Measurements from ENCODE around the gene COPG2. TPM values are rescaled to one million over a fixed set of nuclear protein-coding genes. Genes with fewer than 3 reads are reported as not detected.

Gene COPG2
- total and polyA plus RNA-seq, 2 donors (not counting 1 experiment from before 2014, with no cell fraction given): 6.1 to 13.4 TPM

GRCh38 chr7:130490888-130491804, 177.4 kb downstream of the COPG2 start:
- Mint-ChIP-seq H3K4me1 (peaks cover 29% of the 10 kb centered on the region), H3K27me3 (peaks cover 29% of the 10 kb centered on the region), H3K27ac (no peak overlapping the region), H3K4me3 (peak overlapping the region; percentile 80), H3K9me3 (ENCODE audit: insufficient read depth) (no peaks in the 10 kb centered on the region)
- Histone ChIP-seq H3K4me2 (replicated peaks; ENCODE audit: low read depth, low read length, poor library complexity, severe bottlenecking) (peak overlapping the region; percentile 68), H3K27ac (ENCODE audit: low read length in 2 of 2) (no peak overlapping the region), H3K79me2 (ENCODE audit: control insufficient read depth, insufficient read depth, low read length) (no peaks in the 10 kb centered on the region), H4K20me1 (ENCODE audit: control insufficient read depth, insufficient read depth, low read length, poor library complexity, severe bottlenecking) (no peaks in the 10 kb centered on the region), H3K9me3 (ENCODE audit: control extremely low read depth in 1 of 3, control insufficient read depth in 2 of 3, insufficient read depth in 1 of 3, low read length in 2 of 3) (peaks cover 0 to 18% (median 0%) of the 10 kb centered on the region in 3 donors), H3K27me3 (replicated peaks in 1 of 4; ENCODE audit: control extremely low read depth in 1 of 4, control insufficient read depth in 3 of 4, insufficient read depth in 4 of 4, low read length in 3 of 4) (peaks cover 0 to 37% (median 11%) of the 10 kb centered on the region in 4 experiments), H3K4me1 (ENCODE audit: control insufficient read depth in 2 of 2, insufficient read depth in 2 of 2, low read length in 2 of 2) (peaks cover 33 to 36% of the 10 kb centered on the region in 2 donors), H3K9ac (ENCODE audit: low read length) (peak overlapping the region; percentile 15), H2AFZ (ENCODE audit: insufficient read depth, low read depth, low read length, poor library complexity, severe bottlenecking) (no peak overlapping the region), H3K4me3 (ENCODE audit: control extremely low read depth in 1 of 5, extremely low read depth in 1 of 5, insufficient read depth in 1 of 5, low read depth in 2 of 5, low read length in 4 of 5) (peak overlapping the region in 3 of 5 experiments; percentile 19 to 39 (median 27)), H3K36me3 (replicated peaks in 1 of 2; ENCODE audit: control extremely low read depth in 1 of 2, control insufficient read depth in 1 of 2, extremely low read depth in 1 of 2, insufficient read depth in 2 of 2, low read length in 1 of 2) (no peaks in the 10 kb centered on the region)
- POLR2A ChIA-PET: no interaction called here
- CTCF ChIA-PET: no interaction called here
- intact Hi-C loops (cut with micrococcal nuclease): no loop called here
- 47% methylated on average over 58 of the region's 62 CpGs for WGBS (ENCODE audit: insufficient coverage)
- peak; percentile 61 for TF ChIP-seq CTCF (IDR thresholded peaks at IDR 0.05)
- TF ChIP-seq EZH2 (IDR thresholded peaks at IDR 0.05; ENCODE audit: borderline replicate concordance, insufficient read depth, low read depth, low read length, poor library complexity, severe bottlenecking): no peak
- no peak for ATAC-seq (ENCODE audit: low read depth)
- DNase-seq: peak; percentile 44

- DNase-seq (no peak), ATAC-seq (ENCODE audit: low read depth) (no peak)
- H3K4me3 Mint-ChIP-seq: no peak overlapping the region
- no peaks in the 10 kb centered on the region for H3K79me2 ChIP-seq (ENCODE audit: control insufficient read depth, insufficient read depth, low read length)
- POLR2A ChIA-PET: no interaction called here
- peaks cover 38 to 40% of the 10 kb centered on the region in 2 donors for H3K4me1 ChIP-seq (ENCODE audit: control insufficient read depth in 2 of 2, insufficient read depth in 2 of 2, low read length in 2 of 2)
- H3K27ac Mint-ChIP-seq: no peak overlapping the region
- CTCF ChIA-PET: no interaction called here
- H3K9me3 ChIP-seq (ENCODE audit: control extremely low read depth in 1 of 3, control insufficient read depth in 2 of 3, insufficient read depth in 1 of 3, low read length in 2 of 3): peaks cover 0 to 18% (median 0%) of the 10 kb centered on the region in 3 donors
- no peak overlapping the region for H3K27ac ChIP-seq (ENCODE audit: low read length in 2 of 2)
- no peaks in the 10 kb centered on the region for H3K9me3 Mint-ChIP-seq (ENCODE audit: insufficient read depth)
- peaks cover 36% of the 10 kb centered on the region for H3K4me1 Mint-ChIP-seq
- TF ChIP-seq EZH2 (IDR thresholded peaks at IDR 0.05; ENCODE audit: borderline replicate concordance, insufficient read depth, low read depth, low read length, poor library complexity, severe bottlenecking): no peak
- TF ChIP-seq CTCF (IDR thresholded peaks at IDR 0.05): no peak
- peak overlapping the region; percentile 68 for H3K4me2 ChIP-seq (replicated peaks; ENCODE audit: low read depth, low read length, poor library complexity, severe bottlenecking)
- peaks cover 37% of the 10 kb centered on the region for H3K27me3 Mint-ChIP-seq
- H3K4me3 ChIP-seq (ENCODE audit: control extremely low read depth in 1 of 5, extremely low read depth in 1 of 5, insufficient read depth in 1 of 5, low read depth in 2 of 5, low read length in 4 of 5): no peak overlapping the region
- WGBS (ENCODE audit: insufficient coverage): 55% methylated on average over 21 of the region's 21 CpGs
- no peak overlapping the region for H3K9ac ChIP-seq (ENCODE audit: low read length)
- H2AFZ ChIP-seq (ENCODE audit: insufficient read depth, low read depth, low read length, poor library complexity, severe bottlenecking): no peak overlapping the region
- intact Hi-C loops (cut with micrococcal nuclease): no loop called here
- no peaks in the 10 kb centered on the region for H3K36me3 ChIP-seq (replicated peaks in 1 of 2; ENCODE audit: control extremely low read depth in 1 of 2, control insufficient read depth in 1 of 2, extremely low read depth in 1 of 2, insufficient read depth in 2 of 2, low read length in 1 of 2)
- peaks cover 0 to 37% (median 11%) of the 10 kb centered on the region in 4 experiments for H3K27me3 ChIP-seq (replicated peaks in 1 of 4; ENCODE audit: control extremely low read depth in 1 of 4, control insufficient read depth in 3 of 4, insufficient read depth in 4 of 4, low read length in 3 of 4)
- H4K20me1 ChIP-seq (ENCODE audit: control insufficient read depth, insufficient read depth, low read length, poor library complexity, severe bottlenecking): no peaks in the 10 kb centered on the region
Measured at GRCh38 chr7:130490311-130490791, 178.2 kb downstream of the COPG2 start.

Measured in B cell (primary cell).